ENCODE measurements around the gene MMAB. TPM values are rescaled to one million over a fixed set of nuclear protein-coding genes. Genes with fewer than 3 reads are reported as not detected.

The MMAB gene
- total and polyA plus RNA-seq, 10 of the 15 experiments (the other 5 are each of a cell fraction or from before 2014, with no cell fraction given), result 10.6 to 65.3 (median 45.2) TPM

DNA sequence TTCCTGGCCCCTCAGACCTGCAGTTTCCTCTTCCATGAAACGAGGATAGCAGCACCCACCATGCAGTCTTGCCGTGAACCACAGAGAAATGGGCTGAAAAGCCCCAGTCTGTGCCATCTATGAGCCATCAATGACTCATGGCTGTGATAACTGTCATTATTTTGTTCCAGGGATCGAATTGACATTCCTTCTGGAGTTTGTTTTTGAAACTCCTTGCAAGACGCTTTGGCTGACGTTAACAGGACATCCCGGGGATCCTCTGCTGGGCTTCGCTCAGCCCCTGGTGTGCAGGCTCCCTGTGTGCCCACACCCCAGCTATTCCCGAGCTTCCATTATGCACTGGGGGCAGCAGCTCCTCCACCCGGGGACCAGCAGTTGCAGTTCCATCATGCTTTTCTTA lies 33.8 kb downstream of the MMAB start:
- no peak overlapping the region for H3K27ac ChIP-seq (ENCODE audit: control insufficient read depth, insufficient read depth)
- H3K9me3 ChIP-seq (replicated peaks; ENCODE audit: control insufficient read depth, insufficient read depth, low read length), result no peaks in the 10 kb centered on the region
- H3K4me2 ChIP-seq (ENCODE audit: control insufficient read depth, insufficient read depth), result no peak overlapping the region
- H4K20me1 ChIP-seq (ENCODE audit: control insufficient read depth, insufficient read depth), result no peaks in the 10 kb centered on the region
- RAD21 ChIA-PET (ENCODE audit: unreplicated experiment), result no interaction called here
- CTCF ChIA-PET, result no interaction called here
- 50% methylated on average over 9 of the region's 9 CpGs for WGBS (ENCODE audit: insufficient coverage, insufficient replicate concordance, low lambda C conversion rate, missing lambda C conversion rate)
- SMC1A ChIA-PET (ENCODE audit: uncharacterized antibody, unreplicated experiment), result no interaction called here
- H2AFZ ChIP-seq (ENCODE audit: control insufficient read depth, low read depth, low read length), result no peak overlapping the region
- no peaks in the 10 kb centered on the region for H3K79me2 ChIP-seq (ENCODE audit: control insufficient read depth, insufficient read depth, low read length)
- H3K27me3 ChIP-seq (replicated peaks in 1 of 2; ENCODE audit: control insufficient read depth in 2 of 2, insufficient read depth in 2 of 2, low read length in 1 of 2), result no peaks in the 10 kb centered on the region
- TF ChIP-seq MYB (IDR thresholded peaks at IDR 0.05; ENCODE audit: borderline replicate concordance, low read depth, low read length) (no peak), RFX5 (IDR thresholded peaks at IDR 0.05; ENCODE audit: low read depth, low read length) (no peak), SREBF2 (IDR thresholded peaks at IDR 0.05; ENCODE audit: low read length) (no peak), CBFB (IDR thresholded peaks at IDR 0.05; ENCODE audit: low read depth) (no peak), ZNF274 (IDR thresholded peaks at IDR 0.05; ENCODE audit: insufficient read depth, insufficient read length) (no peak)
- TF ChIP-seq, protein P1, sequence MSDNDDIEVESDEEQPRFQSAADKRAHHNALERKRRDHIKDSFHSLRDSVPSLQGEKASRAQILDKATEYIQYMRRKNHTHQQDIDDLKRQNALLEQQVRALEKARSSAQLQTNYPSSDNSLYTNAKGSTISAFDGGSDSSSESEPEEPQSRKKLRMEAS (IDR thresholded peaks at IDR 0.05; ENCODE audit: low read depth, low read length), result no peak
- in situ Hi-C loops (cut with MboI) (no loop called here), intact Hi-C loops (cut with micrococcal nuclease; ENCODE audit: unreplicated experiment) (no loop called here)
- no peaks in the 10 kb centered on the region for H3K36me3 ChIP-seq (ENCODE audit: control insufficient read depth in 2 of 2, insufficient read depth in 2 of 2, low read length in 1 of 2)
- H3K9ac ChIP-seq (ENCODE audit: control insufficient read depth, insufficient read depth, low read length), result no peak overlapping the region
- ATAC-seq, result no peak
- DNase-seq (ENCODE audit: low read depth, low spot score), result no peak
- H3K4me3 ChIP-seq, result no peak overlapping the region
- no peaks in the 10 kb centered on the region for H3K4me1 ChIP-seq (ENCODE audit: control insufficient read depth, insufficient read depth, low read length)
- POLR2A ChIA-PET, result no interaction called here
- no TSS peak for BruUV-seq (replicated peaks)
- no peak for FAIRE-seq

DNA sequence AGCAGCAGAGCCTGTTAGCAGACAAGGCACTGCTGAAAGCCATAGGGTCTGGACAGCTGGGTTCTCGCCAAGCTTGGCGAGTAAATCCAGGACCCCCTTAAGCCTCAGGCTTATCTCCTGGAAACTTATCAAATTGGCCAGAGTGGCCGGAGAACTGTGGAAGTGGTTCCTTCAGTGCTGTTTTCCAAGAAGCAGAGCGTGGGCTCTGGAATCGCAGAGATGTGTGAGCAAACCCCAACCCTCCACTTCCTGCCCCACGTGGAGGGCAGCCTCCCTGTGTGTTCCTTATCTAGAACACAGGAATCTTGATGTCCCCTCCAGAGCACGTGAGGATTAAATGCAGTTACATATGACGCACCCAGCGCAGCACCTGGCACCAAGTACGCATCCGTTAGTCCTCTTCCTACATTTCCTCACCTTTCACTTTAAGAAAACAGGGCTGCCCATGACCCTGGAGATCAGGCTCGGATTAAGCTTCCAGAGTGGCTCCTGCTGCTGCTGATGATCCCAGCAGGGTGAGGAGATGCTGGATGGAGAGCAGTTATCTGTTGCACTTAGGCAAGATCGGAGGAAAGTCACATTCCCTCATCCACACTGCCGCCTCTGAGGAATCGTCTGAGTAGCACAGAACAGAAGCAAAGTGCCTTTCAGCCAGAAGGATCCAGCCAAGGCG lies 35.0 kb downstream of the MMAB start:
- BruUV-seq (replicated peaks), result no TSS peak
- no peaks in the 10 kb centered on the region for H3K27me3 ChIP-seq (replicated peaks in 1 of 2; ENCODE audit: control insufficient read depth in 2 of 2, insufficient read depth in 2 of 2, low read length in 1 of 2)
- POLR2A ChIA-PET, result no interaction called here
- no peak overlapping the region for H2AFZ ChIP-seq (ENCODE audit: control insufficient read depth, low read depth, low read length)
- FAIRE-seq (no peak), DNase-seq (ENCODE audit: low read depth, low spot score) (no peak), ATAC-seq (no peak)
- no peaks in the 10 kb centered on the region for H3K79me2 ChIP-seq (ENCODE audit: control insufficient read depth, insufficient read depth, low read length)
- 76% methylated on average over 16 of the region's 16 CpGs for WGBS (ENCODE audit: insufficient coverage, insufficient replicate concordance, low lambda C conversion rate, missing lambda C conversion rate)
- SMC1A ChIA-PET (ENCODE audit: uncharacterized antibody, unreplicated experiment), result no interaction called here
- no peak overlapping the region for H3K27ac ChIP-seq (ENCODE audit: control insufficient read depth, insufficient read depth)
- no peak overlapping the region for H3K4me2 ChIP-seq (ENCODE audit: control insufficient read depth, insufficient read depth)
- in situ Hi-C loops (cut with MboI) (no loop called here), intact Hi-C loops (cut with micrococcal nuclease; ENCODE audit: unreplicated experiment) (no loop called here)
- CTCF ChIA-PET, result no interaction called here
- no peaks in the 10 kb centered on the region for H3K36me3 ChIP-seq (ENCODE audit: control insufficient read depth in 2 of 2, insufficient read depth in 2 of 2, low read length in 1 of 2)
- H3K9me3 ChIP-seq (replicated peaks; ENCODE audit: control insufficient read depth, insufficient read depth, low read length), result no peaks in the 10 kb centered on the region
- H3K4me3 ChIP-seq, result no peak overlapping the region
- H3K9ac ChIP-seq (ENCODE audit: control insufficient read depth, insufficient read depth, low read length), result no peak overlapping the region
- no peaks in the 10 kb centered on the region for H3K4me1 ChIP-seq (ENCODE audit: control insufficient read depth, insufficient read depth, low read length)
- no peaks in the 10 kb centered on the region for H4K20me1 ChIP-seq (ENCODE audit: control insufficient read depth, insufficient read depth)
- RAD21 ChIA-PET (ENCODE audit: unreplicated experiment), result no interaction called here
- TF ChIP-seq, protein P2, sequence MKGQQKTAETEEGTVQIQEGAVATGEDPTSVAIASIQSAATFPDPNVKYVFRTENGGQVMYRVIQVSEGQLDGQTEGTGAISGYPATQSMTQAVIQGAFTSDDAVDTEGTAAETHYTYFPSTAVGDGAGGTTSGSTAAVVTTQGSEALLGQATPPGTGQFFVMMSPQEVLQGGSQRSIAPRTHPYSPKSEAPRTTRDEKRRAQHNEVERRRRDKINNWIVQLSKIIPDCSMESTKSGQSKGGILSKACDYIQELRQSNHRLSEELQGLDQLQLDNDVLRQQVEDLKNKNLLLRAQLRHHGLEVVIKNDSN (IDR thresholded peaks at IDR 0.05; ENCODE audit: borderline replicate concordance, extremely low read length, insufficient read depth, low read depth, low read length), result no peak
- no peak for TF ChIP-seq MTA2 (IDR thresholded peaks at IDR 0.05; ENCODE audit: low read depth)
- no peak for TF ChIP-seq SUZ12 (IDR thresholded peaks at IDR 0.05; ENCODE audit: unreplicated experiment)
- TF ChIP-seq SIX5 (IDR thresholded peaks at IDR 0.05; ENCODE audit: low read depth, low read length, severe bottlenecking), result no peak
- no peak for TF ChIP-seq PAX8 (IDR thresholded peaks at IDR 0.05)
- TF ChIP-seq HDAC2 (IDR thresholded peaks at IDR 0.05), result no peak
- TF ChIP-seq RAD51 (IDR thresholded peaks at IDR 0.05), result no peak
- no peak for TF ChIP-seq BHLHE40 (IDR thresholded peaks at IDR 0.05; ENCODE audit: borderline replicate concordance in 1 of 2, low read depth in 2 of 2, low read length in 1 of 2)
- no peak for TF ChIP-seq LARP7 (IDR thresholded peaks at IDR 0.05)
- no peak for TF ChIP-seq EP300 (IDR thresholded peaks at IDR 0.05; ENCODE audit: borderline replicate concordance in 1 of 2, control insufficient read depth in 1 of 2, low read depth in 2 of 2, low read length in 2 of 2)
- no peak for TF ChIP-seq JUNB (IDR thresholded peaks at IDR 0.05)

All from GM12878 (cell line).